Measurements from ENCODE around the gene NHLH1.

The NHLH1 gene

GRCh38 chr1:160413716-160414115 lies 46.8 kb downstream of the NHLH1 start:
- in situ Hi-C loops (cut with MboI; ENCODE audit: low sequenced_read_pairs, unreplicated experiment) = loop anchor here (25.0 kb wide), 1 partner anchor 549 kb away; the partner anchor contains the start of gene ITLN2
- peak; percentile 12 for DNase-seq (ENCODE audit: low spot score)
- no peak for TF ChIP-seq CTCF (IDR thresholded peaks at IDR 0.05; ENCODE audit: borderline replicate concordance, control extremely low read depth, extremely low read depth, insufficient read depth, missing control alignments)

GRCh38 chr1:160414881-160415280 lies 48.0 kb downstream of the NHLH1 start:
- in situ Hi-C loops (cut with MboI; ENCODE audit: low sequenced_read_pairs, unreplicated experiment) = loop anchor here (25.0 kb wide), 1 partner anchor 547 kb away; the partner anchor contains the start of gene ITLN2
- TF ChIP-seq CTCF (IDR thresholded peaks at IDR 0.05; ENCODE audit: borderline replicate concordance, control extremely low read depth, extremely low read depth, insufficient read depth, missing control alignments) = no peak
- peak; percentile 21 for DNase-seq (ENCODE audit: low spot score)

- in situ Hi-C loops (cut with MboI; ENCODE audit: low sequenced_read_pairs, unreplicated experiment) = loop anchor here (25.0 kb wide), 1 partner anchor 547 kb away; the partner anchor contains the start of gene ITLN2
Observed at GRCh38 chr1:160415696-160416290, 48.9 kb downstream of the NHLH1 start.

DNA sequence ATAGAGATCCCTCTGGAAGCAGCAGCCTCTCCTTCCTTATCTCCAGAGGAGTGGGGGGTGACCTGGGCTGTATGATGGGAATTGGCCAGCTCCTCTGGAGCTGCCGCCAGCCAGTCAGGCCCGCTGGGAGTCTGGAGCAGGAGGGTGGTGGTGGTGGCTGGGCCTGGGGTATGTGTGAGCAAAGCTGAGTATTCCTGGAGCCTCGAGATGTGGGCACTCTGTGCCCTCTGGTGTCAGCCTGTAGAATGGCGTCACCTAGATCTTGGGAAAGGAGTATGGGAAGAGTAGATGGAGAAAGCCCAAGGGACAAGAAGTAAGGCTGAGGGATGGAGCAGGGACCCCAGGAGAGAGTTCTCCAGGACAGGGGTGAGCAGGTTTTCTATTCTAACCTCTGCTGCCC lies 49.5 kb downstream of the NHLH1 start:
- peak; percentile 5 for TF ChIP-seq CTCF (IDR thresholded peaks at IDR 0.05; ENCODE audit: borderline replicate concordance, control extremely low read depth, extremely low read depth, insufficient read depth, missing control alignments)
- in situ Hi-C loops (cut with MboI; ENCODE audit: low sequenced_read_pairs, unreplicated experiment) = loop anchor here (25.0 kb wide), 1 partner anchor 546 kb away; the partner anchor contains the start of gene ITLN2
- peak; percentile 50 for DNase-seq (ENCODE audit: low spot score)

More at GRCh38 chr1:160415696-160416290, 48.9 kb downstream of the NHLH1 start:
- peak; percentile 17 for DNase-seq (ENCODE audit: low spot score)
- TF ChIP-seq CTCF (IDR thresholded peaks at IDR 0.05; ENCODE audit: borderline replicate concordance, control extremely low read depth, extremely low read depth, insufficient read depth, missing control alignments) = no peak

DNA sequence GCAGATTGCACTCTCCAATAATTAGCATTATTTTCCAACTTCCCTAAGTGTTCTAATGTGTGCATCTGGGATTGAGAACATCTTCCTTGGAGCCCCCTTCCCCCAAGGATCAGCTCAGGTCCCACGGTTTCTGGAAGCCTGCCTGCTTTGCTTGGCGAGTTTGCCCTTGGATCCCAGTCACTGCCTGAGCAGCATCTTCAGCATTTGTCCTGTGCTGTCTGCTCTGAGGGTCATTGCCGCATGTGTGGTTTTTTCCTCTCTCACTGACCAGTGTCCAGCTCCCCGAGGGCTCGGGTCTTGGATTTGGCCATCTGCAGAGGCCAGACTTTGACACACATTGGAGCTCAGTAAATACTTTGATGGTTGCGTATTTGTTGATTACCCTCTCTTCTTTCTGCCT lies 51.6 kb downstream of the NHLH1 start:
- in situ Hi-C loops (cut with MboI; ENCODE audit: low sequenced_read_pairs, unreplicated experiment) = loop anchor here (25.0 kb wide), 1 partner anchor 544 kb away; the partner anchor contains the start of gene ITLN2
- peak; percentile 6 for DNase-seq (ENCODE audit: low spot score)
- TF ChIP-seq CTCF (IDR thresholded peaks at IDR 0.05; ENCODE audit: borderline replicate concordance, control extremely low read depth, extremely low read depth, insufficient read depth, missing control alignments) = no peak

DNA sequence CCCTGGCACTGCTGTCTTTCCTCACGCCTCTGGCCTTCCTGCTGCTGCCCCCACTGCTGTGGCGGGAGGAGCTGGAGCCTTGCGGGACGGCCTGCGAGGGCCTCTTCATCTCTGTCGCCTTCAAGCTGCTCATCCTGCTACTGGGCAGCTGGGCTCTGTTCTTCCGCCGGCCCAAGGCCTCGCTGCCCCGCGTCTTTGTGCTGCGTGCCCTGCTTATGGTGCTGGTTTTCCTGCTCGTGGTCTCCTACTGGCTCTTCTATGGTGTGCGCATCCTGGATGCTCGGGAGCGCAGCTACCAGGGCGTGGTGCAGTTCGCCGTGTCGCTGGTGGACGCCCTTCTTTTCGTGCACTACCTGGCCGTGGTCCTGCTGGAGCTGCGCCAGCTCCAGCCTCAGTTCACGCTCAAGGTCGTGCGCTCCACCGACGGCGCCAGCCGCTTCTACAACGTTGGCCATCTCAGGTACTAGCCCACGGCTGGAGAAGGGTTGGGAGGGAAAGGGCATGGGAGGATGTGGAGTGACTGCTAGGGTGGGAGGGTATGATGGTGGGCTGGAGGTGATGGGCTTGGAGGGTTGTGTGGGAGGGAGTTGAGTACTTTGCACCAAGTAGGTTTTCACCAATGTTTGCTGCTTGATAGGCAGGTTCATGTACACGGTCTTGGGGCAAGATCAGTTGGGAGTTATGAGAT lies 52.4 kb downstream of the NHLH1 start:
- in situ Hi-C loops (cut with MboI; ENCODE audit: low sequenced_read_pairs, unreplicated experiment) = loop anchor here (25.0 kb wide), 1 partner anchor 543 kb away; the partner anchor contains the start of gene ITLN2

More for the DNA sequence above, 52.4 kb downstream of the NHLH1 start:
- DNase-seq (ENCODE audit: low spot score) = peak; percentile 10
- no peak for TF ChIP-seq CTCF (IDR thresholded peaks at IDR 0.05; ENCODE audit: borderline replicate concordance, control extremely low read depth, extremely low read depth, insufficient read depth, missing control alignments)

Data from GM13976 (cell line).